A549 (cell line): ENCODE results near the gene RAPGEF4. TPM values are rescaled to one million over a fixed set of nuclear protein-coding genes. Genes with fewer than 3 reads are reported as not detected.

ENCODE experiments used
- ATAC-seq, 2 experiments: fragments of 200-7000 bp in 1 of 2; fragments of >200 bp in 1 of 2; cut with Nextera tagmentation in 1 of 2; cut with Tn5 transposase in 1 of 2; 3 replicates each; pipeline versions ENCODE4 v1.8.0 to v1.9.1; 2018 to 2020; ENCODE audit warnings: mild to moderate bottlenecking in 1 of 2, moderate library complexity in 1 of 2
- CTCF ChIA-PET: fragments of 300-600 bp; sonication (Branson Sonifier 250); formaldehyde crosslinking; extraction: SDS; loops from one replicate; lab custom pipeline; 2021; ENCODE audit warnings: antibody characterized with exemption, inconsistent platforms; lab: Yijun Ruan, JAX
- POLR2A ChIA-PET: fragments of 350-600 bp; formaldehyde crosslinking; extraction: SDS; loops from one replicate; lab custom pipeline; 2021; ENCODE audit warnings: antibody characterized with exemption, inconsistent platforms; lab: Yijun Ruan, JAX
- DNase-seq, 2 experiments: peaks; one replicate each; pipeline versions ENCODE4 v3.0.0 to v3.0.0-alpha.2; 2011 to 2016; ENCODE audit warnings: low read depth in 1 of 2, low spot score in 1 of 2
- FAIRE-seq: peaks from 2 replicates; lab custom pipeline; 2011; peaks lifted over from hg19 to GRCh38; lab: Jason Lieb, UNC
- H3K27ac ChIP-seq, 2 experiments: fragments of >200 bp; sonication (Bioruptor Twin); formaldehyde crosslinking; 3 replicates each; pipeline ENCODE4 v1.5.1; 2016 to 2017
- H3K4me1 ChIP-seq: fragments of >200 bp; sonication (Bioruptor Twin); formaldehyde crosslinking; 3 replicates; pipeline ENCODE4 v1.6.1; 2016
- H3K4me2 ChIP-seq: fragments of >200 bp; sonication (Bioruptor Twin); formaldehyde crosslinking; 3 replicates; pipeline ENCODE4 v1.6.1; 2016
- H3K4me3 ChIP-seq: fragments of >200 bp; sonication (Bioruptor Twin); formaldehyde crosslinking; 3 replicates; pipeline ENCODE4 v1.5.1; 2016
- H3K9me3 ChIP-seq: fragments of >200 bp; sonication (Bioruptor Twin); formaldehyde crosslinking; 3 replicates; pipeline ENCODE4 v1.6.1; 2016
- ATOH8 ChIP-seq: fragments of 250-450 bp; sonication (Bioruptor Pico); IDR thresholded peaks from 2 replicates; pipeline ENCODE4 v1.5.0; 2020; ENCODE audit warnings: low read depth, mild to moderate bottlenecking, moderate library complexity
- BHLHE40 ChIP-seq: IDR thresholded peaks from 2 replicates; pipeline ENCODE4 v1.6.1; 2012; ENCODE audit warnings: low read depth, low read length, inconsistent platforms
- CEBPB ChIP-seq, 2 experiments: fragments of >200 bp in 1 of 2; sonication (Bioruptor Twin) in 1 of 2; formaldehyde crosslinking in 1 of 2; IDR thresholded peaks; 2 replicates each; pipeline ENCODE4 v1.6.1; 2012 to 2016
- EHF ChIP-seq: fragments of 250-450 bp; sonication (Bioruptor Pico); IDR thresholded peaks from 2 replicates; pipeline ENCODE4 v1.5.0; 2020; ENCODE audit warnings: mild to moderate bottlenecking
- EHMT2 ChIP-seq: fragments of 200-600 bp; sonication (generic); IDR thresholded peaks from 2 replicates; pipeline ENCODE4 v1.6.1; 2016; ENCODE audit warnings: antibody characterized with exemption, low read depth, mild to moderate bottlenecking, moderate library complexity
- ELK1 ChIP-seq: fragments of 150-350 bp; IDR thresholded peaks from 2 replicates; pipeline ENCODE4 v1.6.1; 2014; ENCODE audit warnings: low read depth, mild to moderate bottlenecking, low read length
- ESRRA ChIP-seq: fragments of 150-350 bp; IDR thresholded peaks from 2 replicates; pipeline ENCODE4 v1.6.1; 2014; ENCODE audit warnings: mild to moderate bottlenecking, low read length, borderline replicate concordance
- FOSB ChIP-seq: fragments of 250-450 bp; sonication (Bioruptor Pico); IDR thresholded peaks from 2 replicates; pipeline ENCODE4 v1.5.0; 2020; ENCODE audit warnings: mild to moderate bottlenecking, moderate library complexity
- FOXS1 ChIP-seq: fragments of 250-450 bp; sonication (Bioruptor Pico); IDR thresholded peaks from 2 replicates; pipeline ENCODE4 v1.5.0; 2020; ENCODE audit warnings: mild to moderate bottlenecking, moderate library complexity
- HOXB13 ChIP-seq: fragments of 250-450 bp; sonication (Bioruptor Pico); IDR thresholded peaks from 2 replicates; pipeline ENCODE4 v1.5.0; 2020; ENCODE audit warnings: low read depth, mild to moderate bottlenecking, moderate library complexity
- HOXB5 ChIP-seq: fragments of 250-450 bp; sonication (Bioruptor Pico); IDR thresholded peaks from 2 replicates; pipeline ENCODE4 v1.5.0; 2020; ENCODE audit warnings: mild to moderate bottlenecking, moderate library complexity
- MAFK ChIP-seq: fragments of 450-650 bp; IDR thresholded peaks from 2 replicates; pipeline ENCODE4 v1.6.1; 2014; ENCODE audit not compliant: partially characterized antibody
- NFE2L2 ChIP-seq: fragments of 150-350 bp; conservative IDR thresholded peaks from 2 replicates; pipeline ENCODE4 v1.6.1; 2014; ENCODE audit warnings: low read length
- NR3C1 ChIP-seq: fragments of >200 bp; sonication (Bioruptor Twin); formaldehyde crosslinking; IDR thresholded peaks from 3 replicates; pipeline ENCODE4 v1.6.1; 2017
- POLR2A ChIP-seq: IDR thresholded peaks from 2 replicates; pipeline ENCODE4 v1.6.1; 2012; ENCODE audit warnings: mild to moderate bottlenecking, low read length
- RAD21 ChIP-seq, 2 experiments: fragments of >200 bp in 1 of 2; sonication (Bioruptor Twin) in 1 of 2; formaldehyde crosslinking in 1 of 2; IDR thresholded peaks in 1 of 2; conservative IDR thresholded peaks in 1 of 2; 2 replicates in 1 of 2; 3 replicates in 1 of 2; pipeline ENCODE4 v1.6.1; 2012 to 2018; ENCODE audit warnings: inconsistent platforms in 1 of 2
- REST ChIP-seq: fragments of 200-600 bp; sonication (generic); IDR thresholded peaks from 2 replicates; pipeline ENCODE4 v1.6.1; 2016; ENCODE audit warnings: antibody characterized with exemption, mild to moderate bottlenecking, moderate library complexity
- TP53 ChIP-seq: fragments of 250-450 bp; sonication (Bioruptor Pico); IDR thresholded peaks from 2 replicates; pipeline ENCODE4 v1.5.0; 2021; ENCODE audit warnings: mild to moderate bottlenecking, moderate library complexity
- ZC3H11A ChIP-seq: fragments of 450-650 bp; IDR thresholded peaks from 2 replicates; pipeline ENCODE4 v1.6.1; 2014; ENCODE audit warnings: antibody characterized with exemption, mild to moderate bottlenecking
- ZFP36 ChIP-seq: fragments of 450-650 bp; IDR thresholded peaks from 2 replicates; pipeline ENCODE4 v1.6.1; 2014; ENCODE audit warnings: borderline replicate concordance; ENCODE audit not compliant: partially characterized antibody
- WGBS: methylation state at CpG from one replicate; pipeline ENCODE4 v1.1.6; 2017; ENCODE audit errors: missing lambda C conversion rate; 5-methylcytosine and 5-hydroxymethylcytosine counted together
- polyA plus RNA-seq, 4 experiments: library from polyadenylated mRNA; depleted of rRNA in 3 of 4; stranded (reverse); fragments of >200 nt; fragmentation: RNase III in 1 of 4; extraction: RNeasy Plus Mini Kit Qiagen cat#74134 plus additional on column Dnase treatment in 1 of 4; gene quantifications; 2 replicates in 3 of 4; 3 replicates in 1 of 4; pipeline ENCODE4 v1.2.3, GENCODE V29; 2011 to 2017

The RAPGEF4 gene
- polyA plus RNA-seq, 2 of the 4 experiments (the other 2 are of a cell fraction): 0.18 to 1.1 TPM

GRCh38 chr2:172943539-172943938 is 207.9 kb downstream of the RAPGEF4 start:
- ATAC-seq (no peak), FAIRE-seq (no peak), DNase-seq (no peak)
- Histone ChIP-seq H3K27ac (no peak overlapping the region), H3K4me2 (no peak overlapping the region), H3K4me1 (no peaks in the 10 kb centered on the region), H3K4me3 (no peak overlapping the region), H3K9me3 (peaks cover 28% of the 10 kb centered on the region; the same call in 1 of the 3 replicates)
- CTCF ChIA-PET: interaction anchor here (2.4 kb wide), 1 partner anchor 11 kb away, joined by 12 read pairs; no protein-coding TSS in a partner anchor
- TF ChIP-seq NFE2L2: no peak
- WGBS: 92% methylated on average over 3 of the region's 3 CpGs
- POLR2A ChIA-PET: no interaction called here

GRCh38 chr2:172944022-172944793 is 208.6 kb downstream of the RAPGEF4 start:
- WGBS: 65% methylated on average over 8 of the region's 8 CpGs
- ATAC-seq (no peak), FAIRE-seq (no peak), DNase-seq (no peak)
- POLR2A ChIA-PET: no interaction called here
- Histone ChIP-seq H3K4me3 (no peak overlapping the region), H3K27ac (no peak overlapping the region), H3K4me2 (no peak overlapping the region), H3K4me1 (no peaks in the 10 kb centered on the region), H3K9me3 (peaks cover 22% of the 10 kb centered on the region; the same call in 1 of the 3 replicates)
- CTCF ChIA-PET: interaction anchor here (1.4 to 2.6 kb wide), 2 partner anchors 12 to 83 kb away, joined by 3 to 8 read pairs; no protein-coding TSS in a partner anchor
- TF ChIP-seq ZC3H11A (no peak), EHMT2 (no peak), ESRRA (no peak), ELK1 (no peak), FOXS1 (CRISPR knock-in tag) (no peak)

GRCh38 chr2:172944794-172945509 is 209.3 kb downstream of the RAPGEF4 start:
- peaks cover 16% of the 10 kb centered on the region; the same call in 1 of the 3 replicates for H3K9me3 ChIP-seq
- POLR2A ChIA-PET: no interaction called here
- H3K4me3 ChIP-seq: no peak overlapping the region
- DNase-seq: no peak
- CTCF ChIA-PET: interaction anchor here (1.4 to 2.6 kb wide), 2 partner anchors 13 to 82 kb away, joined by 3 to 8 read pairs; no protein-coding TSS in a partner anchor
- no peak overlapping the region for H3K27ac ChIP-seq
- no peak overlapping the region for H3K4me2 ChIP-seq
- H3K4me1 ChIP-seq: no peaks in the 10 kb centered on the region
- TF ChIP-seq HOXB13 (CRISPR knock-in tag): no peak
- no peak for TF ChIP-seq EHF (CRISPR knock-in tag)
- TF ChIP-seq, all 56 proteins: peak for 0
- FAIRE-seq (no peak), ATAC-seq (no peak)
- WGBS: 89% methylated on average over 1 of the region's 1 CpG

GRCh38 chr2:172945510-172945850 is 209.8 kb downstream of the RAPGEF4 start:
- Histone ChIP-seq H3K9me3 (peaks cover 10% of the 10 kb centered on the region; the same call in 1 of the 3 replicates), H3K27ac (no peak overlapping the region), H3K4me3 (no peak overlapping the region), H3K4me1 (no peaks in the 10 kb centered on the region), H3K4me2 (no peak overlapping the region)
- DNase-seq: no peak
- FAIRE-seq: no peak
- ChIA-PET POLR2A (no interaction called here), CTCF (interaction anchor here (1.4 to 2.6 kb wide), 2 partner anchors 13 to 82 kb away, joined by 3 to 8 read pairs; no protein-coding TSS in a partner anchor)
- ATAC-seq: no peak
- WGBS: 44% methylated on average over 2 of the region's 2 CpGs
- TF ChIP-seq HOXB5 (CRISPR knock-in tag) (no peak), TP53 (CRISPR knock-in tag) (no peak), BHLHE40 (no peak), MAFK (no peak), EHMT2 (no peak), FOSB (CRISPR knock-in tag) (no peak), RAD21 (conservative IDR thresholded peaks at IDR 0.05 in 1 of 2, IDR thresholded peaks at IDR 0.05 in 1 of 2) (no peak), CEBPB (IDR thresholded peaks at IDR 0.05) (no peak), REST (no peak), NR3C1 (no peak), ZFP36 (no peak), POLR2A (no peak), ATOH8 (CRISPR knock-in tag) (no peak), HOXB13 (CRISPR knock-in tag) (no peak)
